K562 (cell line): ENCODE measurements around the gene PTGIR. TPM values are rescaled to one million over a fixed set of nuclear protein-coding genes. Genes with fewer than 3 reads are reported as not detected.

Experiments used
- ATF1 ChIP-seq, 2 experiments: fragments of 450-650 bp in 1 of 2; IDR thresholded peaks; 2 replicates each; pipeline ENCODE4 v1.6.1; 2016; ENCODE audit warnings: missing compliant biosample characterization in 1 of 2, missing genetic modification characterization in 1 of 2
- CREBBP ChIP-seq: IDR thresholded peaks from one replicate; pipeline ENCODE4 v1.6.1; 2012; ENCODE audit warnings: low read depth, mild to moderate bottlenecking, control low read depth, inconsistent platforms, low read length
- CTBP1 ChIP-seq: fragments of 450-650 bp; IDR thresholded peaks from 2 replicates; pipeline ENCODE4 v1.6.1; 2016; ENCODE audit warnings: borderline replicate concordance
- L3MBTL2 ChIP-seq: fragments of 450-650 bp; IDR thresholded peaks from 2 replicates; pipeline ENCODE4 v1.6.1; 2016; ENCODE audit warnings: mild to moderate bottlenecking, moderate library complexity
- MEF2A ChIP-seq: IDR thresholded peaks from 2 replicates; pipeline ENCODE4 v1.6.1; 2011; ENCODE audit warnings: low read depth, mild to moderate bottlenecking, low read length, moderate library complexity; ENCODE audit not compliant: control insufficient read depth
- NCOA1 ChIP-seq: fragments of 450-650 bp; IDR thresholded peaks from 2 replicates; pipeline ENCODE4 v1.6.1; 2016; ENCODE audit warnings: low read depth
- NR4A1 ChIP-seq, 2 experiments: fragments of 250-450 bp in 1 of 2; fragments of 450-650 bp in 1 of 2; sonication (Bioruptor Pico) in 1 of 2; IDR thresholded peaks; 2 replicates each; pipeline versions ENCODE4 v1.4.0 to v1.6.1; 2016 to 2020; ENCODE audit warnings: mild to moderate bottlenecking in 2 of 2, missing compliant biosample characterization in 1 of 2, missing genetic modification characterization in 1 of 2, moderate library complexity in 1 of 2
- PKNOX1 ChIP-seq: fragments of 450-650 bp; IDR thresholded peaks from 2 replicates; pipeline ENCODE4 v1.6.1; 2016
- VEZF1 ChIP-seq: fragments of 200-800 bp; sonication (Bioruptor generic); IDR thresholded peaks from 2 replicates; pipeline ENCODE4 v1.6.1; 2017; ENCODE audit warnings: missing genetic modification characterization, missing compliant biosample characterization
- ZBTB7A ChIP-seq: IDR thresholded peaks from 2 replicates; pipeline ENCODE4 v1.6.1; 2011; ENCODE audit warnings: low read depth, mild to moderate bottlenecking, low read length, moderate library complexity, borderline replicate concordance; ENCODE audit not compliant: control insufficient read depth
- ZC3H4 ChIP-seq: sonication (generic); formaldehyde crosslinking; IDR thresholded peaks from 2 replicates; pipeline ENCODE4 v1.9.0; 2021; ENCODE audit warnings: missing genetic modification reagents, borderline replicate concordance
- ZNF121 ChIP-seq: sonication (generic); formaldehyde crosslinking; conservative IDR thresholded peaks from 2 replicates; pipeline ENCODE4 v1.8.0; 2022; ENCODE audit warnings: missing genetic modification reagents
- ZNF263 ChIP-seq: sonication (generic); formaldehyde crosslinking; IDR thresholded peaks from 2 replicates; pipeline ENCODE4 v1.8.0; 2022; ENCODE audit warnings: mild to moderate bottlenecking, missing genetic modification reagents, borderline replicate concordance
- polyA plus RNA-seq, 8 experiments: library from polyadenylated mRNA; depleted of rRNA in 4 of 8; stranded (reverse) in 5 of 8; unstranded in 3 of 8; fragments of >200 nt; fragmentation: Nextera tagmentation in 2 of 8; fragmentation: Illumina TruSeq in 1 of 8; extraction: Ambion mirVana in 2 of 8; extraction: Trizol in 1 of 8; gene quantifications; 2 replicates each; pipeline versions ENCODE4 v1.2.1 to v1.2.3, GENCODE V29; 2011 to 2014; ENCODE audit warnings: inconsistent platforms in 1 of 8, missing spikeins in 1 of 8
- total RNA-seq, 7 experiments: library from RNA; depleted of rRNA in 6 of 7; stranded (reverse); fragments of >200 nt in 6 of 7; fragmentation: Illumina TruSeq in 2 of 7; extraction: Trizol in 2 of 7; gene quantifications; 2 replicates each; pipeline versions ENCODE4 v1.2.1 to v1.2.3, GENCODE V29; 2011 to 2021; ENCODE audit warnings: low replicate concordance in 1 of 7
- TF ChIP-seq, protein P1 (sequence below): sonication (generic); formaldehyde crosslinking; IDR thresholded peaks from 2 replicates; pipeline ENCODE4 v1.8.1; 2023; ENCODE audit warnings: mild to moderate bottlenecking, missing genetic modification reagents

The PTGIR gene
- total and polyA plus RNA-seq, 9 of the 15 experiments (the other 6 are each of a cell fraction or from before 2014, with no cell fraction given), result 0.11 to 3.4 (median 1.1) TPM; not detected in 1

GRCh38 chr19:46621191-46622117 is 3.4 kb downstream of the PTGIR start (continued):
- TF ChIP-seq ZC3H4 (CRISPR knock-in tag) (0 out of 2 replicates have a peak, but pooled peaks have one; percentile 47), CREBBP (no peak), ZBTB7A (0 out of 2 replicates have a peak, but pooled peaks have one; percentile 29), ATF1 (CRISPR knock-in tag; IDR thresholded peaks at IDR 0.05) (no peak), ATF1 (tag; IDR thresholded peaks at IDR 0.05) (0 out of 2 replicates have a peak, but pooled peaks have one; percentile 17), MEF2A (no peak), ZNF121 (CRISPR knock-in tag) (no peak), PKNOX1 (peak; percentile 29; the same call in 1 of the 2 replicates), VEZF1 (peak; percentile 2; the same call in 1 of the 2 replicates), CTBP1 (peak; percentile 35; the same call in 1 of the 2 replicates), NR4A1 (CRISPR knock-in tag; IDR thresholded peaks at IDR 0.05) (no peak), NR4A1 (tag; IDR thresholded peaks at IDR 0.05) (no peak), ZNF263 (peak; percentile 96), NCOA1 (no peak), L3MBTL2 (0 out of 2 replicates have a peak, but pooled peaks have one; percentile 19)
- TF ChIP-seq, protein P1, sequence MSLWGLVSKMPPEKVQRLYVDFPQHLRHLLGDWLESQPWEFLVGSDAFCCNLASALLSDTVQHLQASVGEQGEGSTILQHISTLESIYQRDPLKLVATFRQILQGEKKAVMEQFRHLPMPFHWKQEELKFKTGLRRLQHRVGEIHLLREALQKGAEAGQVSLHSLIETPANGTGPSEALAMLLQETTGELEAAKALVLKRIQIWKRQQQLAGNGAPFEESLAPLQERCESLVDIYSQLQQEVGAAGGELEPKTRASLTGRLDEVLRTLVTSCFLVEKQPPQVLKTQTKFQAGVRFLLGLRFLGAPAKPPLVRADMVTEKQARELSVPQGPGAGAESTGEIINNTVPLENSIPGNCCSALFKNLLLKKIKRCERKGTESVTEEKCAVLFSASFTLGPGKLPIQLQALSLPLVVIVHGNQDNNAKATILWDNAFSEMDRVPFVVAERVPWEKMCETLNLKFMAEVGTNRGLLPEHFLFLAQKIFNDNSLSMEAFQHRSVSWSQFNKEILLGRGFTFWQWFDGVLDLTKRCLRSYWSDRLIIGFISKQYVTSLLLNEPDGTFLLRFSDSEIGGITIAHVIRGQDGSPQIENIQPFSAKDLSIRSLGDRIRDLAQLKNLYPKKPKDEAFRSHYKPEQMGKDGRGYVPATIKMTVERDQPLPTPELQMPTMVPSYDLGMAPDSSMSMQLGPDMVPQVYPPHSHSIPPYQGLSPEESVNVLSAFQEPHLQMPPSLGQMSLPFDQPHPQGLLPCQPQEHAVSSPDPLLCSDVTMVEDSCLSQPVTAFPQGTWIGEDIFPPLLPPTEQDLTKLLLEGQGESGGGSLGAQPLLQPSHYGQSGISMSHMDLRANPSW (CRISPR knock-in tag), result no peak
